NCI-H1092 (cell line): Measurements from ENCODE around the gene TMCC1.
"Not testable (repeated sequence)": the region's sequence is repeated elsewhere in the genome, so short reads cannot be mapped to it uniquely, and the experiment has no call there.

ENCODE experiments used
- DNase-seq: peaks from one replicate; lab custom pipeline; 2025; lab: John Stamatoyannopoulos, UW

The TMCC1 gene

GRCh38 chr3:129773691-129774663 lies 119.5 kb downstream of the TMCC1 start:
- no peak for DNase-seq

GRCh38 chr3:129770604-129771003 lies 122.9 kb downstream of the TMCC1 start:
- no peak for DNase-seq

GRCh38 chr3:129769616-129770015 lies 123.9 kb downstream of the TMCC1 start:
- no peak for DNase-seq

GRCh38 chr3:129768728-129769127 lies 124.8 kb downstream of the TMCC1 start:
- DNase-seq = no peak

- no peak for DNase-seq
Observed at GRCh38 chr3:129766135-129766534, 127.4 kb downstream of the TMCC1 start.

- no peak for DNase-seq
Observed at GRCh38 chr3:129764090-129764489, 129.4 kb downstream of the TMCC1 start.

- DNase-seq = no peak
Observed at GRCh38 chr3:129758785-129759320, 134.7 kb downstream of the TMCC1 start.

GRCh38 chr3:129758306-129758705 lies 135.2 kb downstream of the TMCC1 start:
- DNase-seq = no peak

GRCh38 chr3:129756871-129757270 lies 136.6 kb downstream of the TMCC1 start:
- no peak for DNase-seq

- DNase-seq = not testable (repeated sequence)
Observed at GRCh38 chr3:129751105-129751504, 142.4 kb downstream of the TMCC1 start.

- DNase-seq = no peak
Observed at GRCh38 chr3:129749692-129750091, 143.8 kb downstream of the TMCC1 start.

GRCh38 chr3:129747992-129748391 lies 145.5 kb downstream of the TMCC1 start:
- no peak for DNase-seq

- no peak for DNase-seq
Observed at GRCh38 chr3:129747136-129747535, 146.4 kb downstream of the TMCC1 start.

- no peak for DNase-seq
Observed at GRCh38 chr3:129746629-129747028, 146.9 kb downstream of the TMCC1 start.

GRCh38 chr3:129745253-129745652 lies 148.3 kb downstream of the TMCC1 start:
- no peak for DNase-seq

- no peak for DNase-seq
Observed at GRCh38 chr3:129741794-129742193, 151.7 kb downstream of the TMCC1 start.

- no peak for DNase-seq
Observed at GRCh38 chr3:129740090-129740489, 153.4 kb downstream of the TMCC1 start.

GRCh38 chr3:129739634-129740033 lies 153.9 kb downstream of the TMCC1 start:
- DNase-seq = no peak

- no peak for DNase-seq
Observed at GRCh38 chr3:129738172-129738571, 155.3 kb downstream of the TMCC1 start.

- no peak for DNase-seq
Observed at GRCh38 chr3:129736070-129736469, 157.4 kb downstream of the TMCC1 start.

- DNase-seq = no peak
Observed at GRCh38 chr3:129735638-129736037, 157.9 kb downstream of the TMCC1 start.

GRCh38 chr3:129734449-129734848 lies 159.1 kb downstream of the TMCC1 start:
- no peak for DNase-seq

GRCh38 chr3:129732200-129732876 lies 161.2 kb downstream of the TMCC1 start:
- DNase-seq = no peak
